Trophoblast cell (in vitro differentiated cells and primary cell): Measurements from ENCODE around the gene SMG9.

ENCODE experiments used
- DNase-seq, 2 donors: peaks; one replicate each; pipeline ENCODE4 v3.0.0-alpha.2; 2016
- H2AFZ ChIP-seq: 2 replicates; pipeline ENCODE4 v1.6.1; 2013; ENCODE audit warnings: low read length, moderate library complexity, mild to moderate bottlenecking; ENCODE audit not compliant: insufficient read depth, poor library complexity
- H2AK5ac ChIP-seq: 2 replicates; pipeline ENCODE4 v1.6.1; 2013; ENCODE audit warnings: mild to moderate bottlenecking, low read length
- H2BK120ac ChIP-seq: 2 replicates; pipeline ENCODE4 v1.6.1; 2013; ENCODE audit warnings: low read length, mild to moderate bottlenecking, moderate library complexity; ENCODE audit not compliant: insufficient read depth, poor library complexity
- H2BK12ac ChIP-seq: 2 replicates; pipeline ENCODE4 v1.6.1; 2013; ENCODE audit warnings: mild to moderate bottlenecking, low read length, moderate library complexity
- H2BK5ac ChIP-seq: 2 replicates; pipeline ENCODE4 v1.6.1; 2013; ENCODE audit warnings: low read length, low read depth, moderate library complexity, mild to moderate bottlenecking; ENCODE audit not compliant: poor library complexity
- H3K14ac ChIP-seq: 2 replicates; pipeline ENCODE4 v1.6.1; 2013; ENCODE audit warnings: mild to moderate bottlenecking, low read length
- H3K18ac ChIP-seq: 2 replicates; pipeline ENCODE4 v1.6.1; 2013; ENCODE audit warnings: mild to moderate bottlenecking, low read length
- H3K23ac ChIP-seq: 2 replicates; pipeline ENCODE4 v1.6.1; 2013; ENCODE audit warnings: low read length
- H3K27ac ChIP-seq: 2 replicates; pipeline ENCODE4 v1.5.1; 2013; ENCODE audit warnings: low read depth, mild to moderate bottlenecking, inconsistent platforms, low read length, moderate library complexity
- H3K27me3 ChIP-seq: 2 replicates; pipeline ENCODE4 v1.6.1; 2013; ENCODE audit warnings: inconsistent platforms, mild to moderate bottlenecking, low read length, moderate library complexity; ENCODE audit not compliant: insufficient read depth
- H3K36me3 ChIP-seq, 2 experiments: 1 replicate in 1 of 2; 2 replicates in 1 of 2; pipeline ENCODE4 v1.6.1; 2013; ENCODE audit warnings: low read length in 2 of 2, mild to moderate bottlenecking in 2 of 2, moderate library complexity in 1 of 2; ENCODE audit not compliant: insufficient read depth in 2 of 2, control insufficient read depth in 1 of 2
- H3K4ac ChIP-seq: 2 replicates; pipeline ENCODE4 v1.6.1; 2013; ENCODE audit warnings: low read depth, mild to moderate bottlenecking, low read length, moderate library complexity
- H3K4me1 ChIP-seq, 2 experiments: 1 replicate in 1 of 2; 2 replicates in 1 of 2; pipeline ENCODE4 v1.6.1; 2013; ENCODE audit warnings: low read length in 2 of 2, mild to moderate bottlenecking in 2 of 2, moderate library complexity in 1 of 2; ENCODE audit not compliant: insufficient read depth in 2 of 2, control insufficient read depth in 1 of 2
- H3K4me2 ChIP-seq: 2 replicates; pipeline ENCODE4 v1.6.1; 2013; ENCODE audit warnings: inconsistent platforms, mild to moderate bottlenecking, low read length, moderate library complexity
- H3K4me3 ChIP-seq: 2 replicates; pipeline ENCODE4 v1.5.1; 2013; ENCODE audit warnings: mild to moderate bottlenecking, low read depth, low read length, inconsistent platforms
- H3K79me1 ChIP-seq: one replicate; pipeline ENCODE4 v1.6.1; 2013; ENCODE audit warnings: low read length
- H3K79me2 ChIP-seq: 2 replicates; pipeline ENCODE4 v1.6.1; 2013; ENCODE audit warnings: low read length, mild to moderate bottlenecking; ENCODE audit not compliant: control insufficient read depth, insufficient read depth, poor library complexity
- H3K9ac ChIP-seq: 2 replicates; pipeline ENCODE4 v1.6.1; 2013; ENCODE audit warnings: mild to moderate bottlenecking, low read length
- H3K9me3 ChIP-seq: 2 replicates; pipeline ENCODE4 v1.6.1; 2013; ENCODE audit warnings: low read depth, mild to moderate bottlenecking, control low read depth, inconsistent platforms, low read length; ENCODE audit not compliant: insufficient read depth
- H4K12ac ChIP-seq: 2 replicates; pipeline ENCODE4 v1.6.1; 2013; ENCODE audit warnings: low read depth, mild to moderate bottlenecking, low read length, moderate library complexity
- H4K8ac ChIP-seq: 2 replicates; pipeline ENCODE4 v1.6.1; 2013; ENCODE audit warnings: low read depth, mild to moderate bottlenecking, low read length, moderate library complexity
- H4K91ac ChIP-seq: one replicate; pipeline ENCODE4 v1.6.1; 2013; ENCODE audit warnings: low read depth, mild to moderate bottlenecking, low read length, moderate library complexity
- WGBS: extraction: QIAGEN DNeasy Blood & Tissue Kit; methylation state at CpG from one replicate; pipeline ENCODE4 v1.1.7; 2013; ENCODE audit warnings: missing lambda C conversion rate; ENCODE audit not compliant: insufficient read length, insufficient coverage; ENCODE audit errors: extremely low coverage; 5-methylcytosine and 5-hydroxymethylcytosine counted together

SMG9 gene

GRCh38 chr19:43687660-43687997 is 67.1 kb downstream of the SMG9 start:
- Histone ChIP-seq H3K79me1 (no peaks in the 10 kb centered on the region), H3K4ac (no peak overlapping the region), H4K91ac (no peak overlapping the region), H2AFZ (no peak overlapping the region), H3K4me1 (peaks cover 0 to 4% of the 10 kb centered on the region in 2 experiments), H3K9ac (no peak overlapping the region), H2BK12ac (no peak overlapping the region), H2BK5ac (no peak overlapping the region), H4K12ac (no peak overlapping the region), H2AK5ac (no peak overlapping the region), H3K4me3 (no peak overlapping the region), H3K23ac (no peak overlapping the region), H3K79me2 (no peaks in the 10 kb centered on the region), H4K8ac (no peak overlapping the region), H3K36me3 (no peaks in the 10 kb centered on the region), H2BK120ac (no peak overlapping the region), H3K4me2 (no peak overlapping the region), H3K27me3 (no peaks in the 10 kb centered on the region), H3K9me3 (peaks cover 3% of the 10 kb centered on the region), H3K18ac (no peak overlapping the region), H3K27ac (no peak overlapping the region), H3K14ac (no peak overlapping the region)
- WGBS: no CpG with 5 or more reads among the region's 1 CpG
- DNase-seq: no peak

- H3K4me1 ChIP-seq: peaks cover 0 to 4% of the 10 kb centered on the region in 2 experiments
- no peak overlapping the region for H2BK5ac ChIP-seq
- no peak overlapping the region for H3K4me3 ChIP-seq
Measured at GRCh38 chr19:43684326-43684725, 70.4 kb downstream of the SMG9 start.

GRCh38 chr19:43683905-43684304 is 70.9 kb downstream of the SMG9 start:
- Histone ChIP-seq H3K9me3 (no peaks in the 10 kb centered on the region), H3K27ac (no peak overlapping the region), H3K79me2 (no peaks in the 10 kb centered on the region), H4K91ac (no peak overlapping the region), H3K4me3 (no peak overlapping the region), H4K12ac (no peak overlapping the region), H2AK5ac (no peak overlapping the region), H2BK120ac (no peak overlapping the region), H3K36me3 (no peaks in the 10 kb centered on the region), H2AFZ (no peak overlapping the region), H2BK12ac (no peak overlapping the region), H3K14ac (no peak overlapping the region), H3K4me2 (no peak overlapping the region), H3K4me1 (peaks cover 0 to 4% of the 10 kb centered on the region in 2 experiments), H3K23ac (no peak overlapping the region), H3K4ac (no peak overlapping the region), H3K79me1 (no peaks in the 10 kb centered on the region), H4K8ac (no peak overlapping the region), H2BK5ac (no peak overlapping the region), H3K18ac (no peak overlapping the region), H3K9ac (no peak overlapping the region), H3K27me3 (no peaks in the 10 kb centered on the region)
- DNase-seq: no peak
- no CpG with 5 or more reads among the region's 2 CpGs for WGBS

More at GRCh38 chr19:43684326-43684725, 70.4 kb downstream of the SMG9 start:
- WGBS: no CpG with 5 or more reads among the region's 1 CpG
- no peaks in the 10 kb centered on the region for H3K36me3 ChIP-seq
- H3K79me1 ChIP-seq: no peaks in the 10 kb centered on the region
- H2BK12ac ChIP-seq: no peak overlapping the region
- H2AFZ ChIP-seq: no peak overlapping the region
- no peak overlapping the region for H2BK120ac ChIP-seq
- no peak overlapping the region for H4K91ac ChIP-seq
- no peak overlapping the region for H2AK5ac ChIP-seq
- no peak overlapping the region for H3K4me2 ChIP-seq
- no peaks in the 10 kb centered on the region for H3K27me3 ChIP-seq
- no peak overlapping the region for H4K8ac ChIP-seq
- no peaks in the 10 kb centered on the region for H3K79me2 ChIP-seq
- no peak overlapping the region for H4K12ac ChIP-seq
- no peak overlapping the region for H3K23ac ChIP-seq
- H3K4ac ChIP-seq: no peak overlapping the region
- no peak overlapping the region for H3K27ac ChIP-seq
- no peak overlapping the region for H3K9ac ChIP-seq
- H3K14ac ChIP-seq: no peak overlapping the region
- no peaks in the 10 kb centered on the region for H3K9me3 ChIP-seq
- H3K18ac ChIP-seq: no peak overlapping the region
- no peak for DNase-seq

- H3K4me2 ChIP-seq: no peak overlapping the region
- no peak overlapping the region for H4K8ac ChIP-seq
- no peaks in the 10 kb centered on the region for H3K27me3 ChIP-seq
- no peaks in the 10 kb centered on the region for H3K9me3 ChIP-seq
- H3K18ac ChIP-seq: no peak overlapping the region
- no peak overlapping the region for H2BK5ac ChIP-seq
- no peaks in the 10 kb centered on the region for H3K79me1 ChIP-seq
- H2BK120ac ChIP-seq: no peak overlapping the region
- no peak overlapping the region for H3K23ac ChIP-seq
- H4K91ac ChIP-seq: no peak overlapping the region
- no peak overlapping the region for H2AFZ ChIP-seq
- no peak overlapping the region for H3K14ac ChIP-seq
- H3K4ac ChIP-seq: no peak overlapping the region
- no peaks in the 10 kb centered on the region for H3K79me2 ChIP-seq
- no peak overlapping the region for H2AK5ac ChIP-seq
- H3K27ac ChIP-seq: no peak overlapping the region
- H2BK12ac ChIP-seq: no peak overlapping the region
- DNase-seq: no peak
- H3K36me3 ChIP-seq: no peaks in the 10 kb centered on the region
- no peak overlapping the region for H3K4me3 ChIP-seq
- no peak overlapping the region for H3K9ac ChIP-seq
- H4K12ac ChIP-seq: no peak overlapping the region
- WGBS: no CpG with 5 or more reads among the region's 11 CpGs
- peaks cover 0 to 4% of the 10 kb centered on the region in 2 experiments for H3K4me1 ChIP-seq
Measured at GRCh38 chr19:43682824-43683661, 71.7 kb downstream of the SMG9 start.
